Loucy (cell line): ENCODE measurements around the gene TMEM132A.

ENCODE experiments used
- H2AFZ ChIP-seq: fragments of 200-600 bp; sonication (generic); 2 replicates; pipeline ENCODE4 v1.6.0; 2016; ENCODE audit warnings: antibody characterized with exemption, mild to moderate bottlenecking, low read length, moderate library complexity
- H3F3A ChIP-seq: fragments of 200-600 bp; 2 replicates; pipeline ENCODE4 v1.6.0; 2016; ENCODE audit warnings: antibody characterized with exemption, low read depth, mild to moderate bottlenecking
- H3K27me3 ChIP-seq: fragments of 200-600 bp; sonication (generic); 2 replicates; pipeline ENCODE4 v1.6.1; 2014; ENCODE audit warnings: low read length, mild to moderate bottlenecking; ENCODE audit not compliant: insufficient read depth, poor library complexity, severe bottlenecking
- H3K36me3 ChIP-seq: fragments of 200-600 bp; sonication (generic); 2 replicates; pipeline ENCODE4 v1.6.1; 2016; ENCODE audit warnings: low read length; ENCODE audit not compliant: insufficient read depth
- H3K4me1 ChIP-seq: fragments of 200-600 bp; sonication (generic); 2 replicates; pipeline ENCODE4 v1.5.1; 2014; ENCODE audit warnings: low read length, mild to moderate bottlenecking; ENCODE audit not compliant: insufficient read depth, poor library complexity, severe bottlenecking
- H3K4me2 ChIP-seq: fragments of 200-600 bp; sonication (generic); 2 replicates; pipeline ENCODE4 v1.6.0; 2014; ENCODE audit warnings: antibody characterized with exemption, low read length, low read depth, mild to moderate bottlenecking; ENCODE audit not compliant: poor library complexity, severe bottlenecking
- H3K4me3 ChIP-seq: fragments of 200-600 bp; sonication (generic); 2 replicates; pipeline ENCODE4 v1.5.1; 2014; ENCODE audit warnings: low read length, mild to moderate bottlenecking, mixed read lengths; ENCODE audit not compliant: poor library complexity, severe bottlenecking
- H3K79me2 ChIP-seq: fragments of 200-600 bp; sonication (generic); 2 replicates; pipeline ENCODE4 v1.6.1; 2014; ENCODE audit warnings: low read length; ENCODE audit not compliant: insufficient read depth
- H3K9ac ChIP-seq: fragments of 200-600 bp; sonication (generic); 2 replicates; pipeline ENCODE4 v1.6.0; 2014; ENCODE audit warnings: mild to moderate bottlenecking, low read depth, low read length, moderate library complexity; ENCODE audit not compliant: poor library complexity, severe bottlenecking
- H3K9me2 ChIP-seq: fragments of 200-600 bp; sonication (generic); replicated peaks from 2 replicates; pipeline ENCODE4 v1.6.1; 2016; ENCODE audit warnings: low read depth, low read length, mixed read lengths
- H3K9me3 ChIP-seq: fragments of 200-600 bp; sonication (generic); 2 replicates; pipeline ENCODE4 v1.6.1; 2014; ENCODE audit warnings: mild to moderate bottlenecking, antibody characterized with exemption, low read length, low read depth; ENCODE audit not compliant: insufficient read depth
- H4K20me1 ChIP-seq: fragments of 200-600 bp; sonication (generic); 2 replicates; pipeline ENCODE4 v1.6.0; 2014; ENCODE audit warnings: antibody characterized with exemption, low read length, mild to moderate bottlenecking; ENCODE audit not compliant: insufficient read depth, poor library complexity, severe bottlenecking
- CTCF ChIP-seq: fragments of 200-600 bp; sonication (generic); conservative IDR thresholded peaks from 2 replicates; pipeline ENCODE4 v1.5.1; 2014; ENCODE audit warnings: mild to moderate bottlenecking, antibody characterized with exemption, low read length
- EZH2phosphoT487 ChIP-seq: fragments of 200-600 bp; IDR thresholded peaks from 2 replicates; pipeline ENCODE4 v1.6.1; 2018; ENCODE audit warnings: antibody characterized with exemption, mild to moderate bottlenecking, moderate library complexity, borderline replicate concordance

Gene TMEM132A

GRCh38 chr11:60922906-60923305 lies 1.4 kb upstream of the TMEM132A start:
- H3K9me2 ChIP-seq = no peaks in the 10 kb centered on the region
- no peaks in the 10 kb centered on the region for H3F3A ChIP-seq
- no peak overlapping the region for H3K9ac ChIP-seq
- TF ChIP-seq EZH2phosphoT487 (no peak), CTCF (no peak)
- H4K20me1 ChIP-seq = peaks cover 12% of the 10 kb centered on the region
- H3K27me3 ChIP-seq = no peaks in the 10 kb centered on the region
- H3K4me3 ChIP-seq = no peak overlapping the region
- peaks cover 40% of the 10 kb centered on the region; the same call in 1 of the 2 replicates for H3K36me3 ChIP-seq
- H3K4me2 ChIP-seq = no peak overlapping the region
- H3K79me2 ChIP-seq = peaks cover 19% of the 10 kb centered on the region
- peaks cover 34% of the 10 kb centered on the region for H3K4me1 ChIP-seq
- H2AFZ ChIP-seq = no peak overlapping the region
- H3K9me3 ChIP-seq = no peaks in the 10 kb centered on the region

GRCh38 chr11:60923326-60923725 lies 934 bp upstream of the TMEM132A start:
- H2AFZ ChIP-seq = no peak overlapping the region
- peaks cover 8% of the 10 kb centered on the region for H4K20me1 ChIP-seq
- H3K4me3 ChIP-seq = no peak overlapping the region
- peak overlapping the region; percentile 70 for H3K4me2 ChIP-seq
- H3F3A ChIP-seq = no peaks in the 10 kb centered on the region
- no peak overlapping the region for H3K9ac ChIP-seq
- peaks cover 30% of the 10 kb centered on the region for H3K4me1 ChIP-seq
- no peaks in the 10 kb centered on the region for H3K9me2 ChIP-seq
- peaks cover 15% of the 10 kb centered on the region for H3K79me2 ChIP-seq
- H3K27me3 ChIP-seq = no peaks in the 10 kb centered on the region
- peaks cover 40% of the 10 kb centered on the region; the same call in 1 of the 2 replicates for H3K36me3 ChIP-seq
- TF ChIP-seq CTCF (no peak), EZH2phosphoT487 (no peak)
- H3K9me3 ChIP-seq = no peaks in the 10 kb centered on the region

GRCh38 chr11:60923800-60924109 lies 505 bp upstream of the TMEM132A start:
- H4K20me1 ChIP-seq = peaks cover 8% of the 10 kb centered on the region
- peaks cover 40% of the 10 kb centered on the region; the same call in 1 of the 2 replicates for H3K36me3 ChIP-seq
- peak overlapping the region; percentile 72 for H3K4me3 ChIP-seq

More at GRCh38 chr11:60923800-60924109, 505 bp upstream of the TMEM132A start:
- Histone ChIP-seq H3K9ac (peak overlapping the region; percentile 35), H2AFZ (no peak overlapping the region), H3K79me2 (peaks cover 11% of the 10 kb centered on the region), H3K4me2 (peak overlapping the region; percentile 70), H3K4me1 (peaks cover 26% of the 10 kb centered on the region), H3K27me3 (no peaks in the 10 kb centered on the region), H3K9me3 (no peaks in the 10 kb centered on the region), H3K9me2 (no peaks in the 10 kb centered on the region), H3F3A (no peaks in the 10 kb centered on the region)
- TF ChIP-seq EZH2phosphoT487 = no peak
- TF ChIP-seq CTCF = no peak
